HG03469 (cell line): Measurements from ENCODE around the gene PTGIR.
"Not testable (repeated sequence)": the region's sequence is repeated elsewhere in the genome, so short reads cannot be mapped to it uniquely, and the experiment has no call there.

Experiments used
- ATAC-seq: cut with Tn5 transposase; IDR thresholded peaks from one replicate; pipeline ENCODE4 v1.9.1; 2021; ENCODE audit warnings: mild to moderate bottlenecking, moderate library complexity, moderate number of reproducible peaks; ENCODE audit not compliant: unreplicated experiment

PTGIR gene

GRCh38 chr19:46639358-46640182, 14.7 kb upstream of the PTGIR start:
- no peak for ATAC-seq

- no peak for ATAC-seq
Measured at GRCh38 chr19:46637224-46637623, 12.3 kb upstream of the PTGIR start.

- ATAC-seq = no peak
Measured at GRCh38 chr19:46635920-46636761, 11.3 kb upstream of the PTGIR start, which contains the start of gene GNG8. Gene GNG8, minus strand, starts transcription at chr19:46636202. Its CDS starts 1,520 bp downstream, at chr19:46634682.

- no peak for ATAC-seq
Measured at GRCh38 chr19:46634656-46635218, 9.8 kb upstream of the PTGIR start.

GRCh38 chr19:46634045-46634655, 9.3 kb upstream of the PTGIR start:
- peak; percentile 48 for ATAC-seq

GRCh38 chr19:46633130-46633529, 8.2 kb upstream of the PTGIR start:
- ATAC-seq = no peak

- no peak for ATAC-seq
Measured at GRCh38 chr19:46631481-46631880, 6.6 kb upstream of the PTGIR start.

GRCh38 chr19:46630586-46631205, 5.8 kb upstream of the PTGIR start:
- ATAC-seq = no peak

GRCh38 chr19:46629546-46630025, 4.7 kb upstream of the PTGIR start:
- no peak for ATAC-seq

- ATAC-seq = not testable (repeated sequence)
Measured at GRCh38 chr19:46628970-46629369, 4.1 kb upstream of the PTGIR start.

- ATAC-seq = no peak
Measured at GRCh38 chr19:46626446-46626845, 1.6 kb upstream of the PTGIR start.

- ATAC-seq = no peak
Measured at GRCh38 chr19:46625731-46626130, 842 bp upstream of the PTGIR start.

GRCh38 chr19:46623915-46624502, 880 bp downstream of the PTGIR start:
- ATAC-seq = no peak

GRCh38 chr19:46622118-46622446, 2.8 kb downstream of the PTGIR start:
- ATAC-seq = no peak

- ATAC-seq = no peak
Measured at GRCh38 chr19:46621191-46622117, 3.4 kb downstream of the PTGIR start.

- no peak for ATAC-seq
Measured at GRCh38 chr19:46620716-46621115, 4.2 kb downstream of the PTGIR start.

GRCh38 chr19:46620267-46620666, 4.6 kb downstream of the PTGIR start:
- ATAC-seq = no peak

- no peak for ATAC-seq
Measured at GRCh38 chr19:46618670-46619231, 6.1 kb downstream of the PTGIR start.

- ATAC-seq = no peak
Measured at GRCh38 chr19:46617601-46618000, 7.3 kb downstream of the PTGIR start.
